Right cardiac atrium (tissue), 5 donors: ENCODE results near the gene NLGN2. TPM values are rescaled to one million over a fixed set of nuclear protein-coding genes. Genes with fewer than 3 reads are reported as not detected.

Experiments used
- ATAC-seq, 2 donors: fragments of 200-7000 bp; cut with Tn5 transposase; one replicate each; pipeline versions ENCODE4 v1.8.0 to v1.9.1; 2020; ENCODE audit warnings: moderate library complexity in 2 of 2, mild to moderate bottlenecking in 1 of 2
- DNase-seq, 3 donors: peaks; one replicate each; pipeline ENCODE4 v3.0.0-alpha.2; 2020
- H3K27ac ChIP-seq: one replicate; pipeline ENCODE4 v1.5.1; 2013; ENCODE audit warnings: mild to moderate bottlenecking, low read length, control low read depth, moderate library complexity
- H3K27me3 ChIP-seq: one replicate; pipeline ENCODE4 v1.6.1; 2013; ENCODE audit not compliant: control insufficient read depth, insufficient read depth
- H3K4me1 ChIP-seq: one replicate; pipeline ENCODE4 v1.6.1; 2013; ENCODE audit warnings: low read length; ENCODE audit not compliant: control insufficient read depth, insufficient read depth
- H3K4me3 ChIP-seq: one replicate; pipeline ENCODE4 v1.5.1; 2013; ENCODE audit warnings: low read length, control low read depth
- H3K9me3 ChIP-seq: one replicate; pipeline ENCODE4 v1.6.1; 2013; ENCODE audit warnings: low read length; ENCODE audit not compliant: control insufficient read depth
- WGBS: extraction: QIAGEN DNeasy Blood & Tissue Kit; methylation state at CpG from one replicate; pipeline ENCODE4 v1.1.7; 2013; 5-methylcytosine and 5-hydroxymethylcytosine counted together
- intact Hi-C, 4 donors: fragments of 100-400 bp; cut with DNase I; formaldehyde crosslinking; loops; one replicate each; pipeline versions ENCODE4 v1.11.0 to v1.14.0; 2022 to 2023
- polyA plus RNA-seq: library from polyadenylated mRNA; stranded (reverse); fragments of 200-250 nt; gene quantifications from one replicate; pipeline ENCODE4 v1.2.3, GENCODE V29; 2013
- total RNA-seq, 4 donors: library from RNA; stranded (reverse); fragmentation: NEBNext Ultra II Directional; extraction: Animal tissue kit (Norgen Biotek cat#: 25700); gene quantifications; one replicate each; pipeline ENCODE4 v1.2.1, GENCODE V29; 2021
- donor health status: healthy with polysubstance abuse.
- donor health status: DM: no; HTN: yes; CAD: no.
- donor health status: DM: no; HTN: no; CAD: no.
- donor health status: DM: no; HTN: yes; CAD: no; lungs with severe emphysema.
- donor health status: DM: yes; HTN: yes; CAD: no.

NLGN2 gene
- total and polyA plus RNA-seq, 5 donors, result 6.9 to 15.7 (median 12.8) TPM

DNA sequence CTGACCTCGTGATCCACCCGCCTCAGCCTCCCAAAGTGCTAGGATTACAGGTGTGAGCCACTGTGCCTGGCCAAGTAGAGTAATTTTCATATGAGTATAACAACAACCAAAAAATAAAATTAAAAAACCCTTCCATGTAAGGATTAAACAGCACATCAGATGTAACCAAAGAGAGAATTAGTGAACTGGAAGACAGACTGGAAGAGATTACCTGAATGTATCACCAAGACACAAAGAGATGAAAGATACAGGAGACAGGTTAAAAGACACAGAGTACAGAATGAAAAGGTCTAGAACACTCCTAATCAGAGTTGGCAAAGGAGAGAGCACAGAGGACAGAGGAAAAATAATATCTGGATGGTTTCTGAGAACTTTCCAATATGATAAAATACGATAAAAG lies 28.5 kb upstream of the NLGN2 start:
- ATAC-seq, result no peak
- H3K4me1 ChIP-seq, result peaks cover 3% of the 10 kb centered on the region
- no peak overlapping the region for H3K4me3 ChIP-seq
- H3K27me3 ChIP-seq, result no peaks in the 10 kb centered on the region
- H3K27ac ChIP-seq, result no peak overlapping the region
- no peaks in the 10 kb centered on the region for H3K9me3 ChIP-seq
- WGBS, result 94% methylated on average over 3 of the region's 3 CpGs
- no peak for DNase-seq
- intact Hi-C loops, result no loop called here

DNA sequence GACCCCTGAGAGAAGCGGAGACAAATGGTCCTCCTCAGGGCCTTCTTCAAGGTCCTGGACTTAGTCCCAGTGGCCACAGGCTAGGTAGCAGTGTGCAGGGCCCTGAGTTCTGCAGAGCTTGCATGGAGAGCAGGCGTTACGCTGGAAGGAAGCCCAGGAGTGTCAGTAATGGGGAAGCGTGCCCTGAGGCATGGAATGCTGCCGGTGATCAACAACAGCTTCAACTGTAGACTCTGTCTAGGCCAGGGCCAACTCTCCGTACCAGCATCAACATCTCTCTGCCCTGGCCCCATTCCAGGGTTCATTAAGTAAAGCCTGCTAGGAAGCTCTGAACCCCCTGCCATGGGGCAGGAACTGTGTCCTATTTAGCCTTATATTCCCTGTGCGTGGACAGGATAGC lies 27.3 kb upstream of the NLGN2 start:
- H3K4me3 ChIP-seq, result peak overlapping the region; percentile 45
- intact Hi-C loops, result no loop called here
- DNase-seq, result peak; percentile 63 to 83 (median 78)
- no peaks in the 10 kb centered on the region for H3K27me3 ChIP-seq
- H3K9me3 ChIP-seq, result no peaks in the 10 kb centered on the region
- ATAC-seq, result peak; percentile 41 to 62
- WGBS, result 21% methylated on average over 7 of the region's 7 CpGs
- H3K4me1 ChIP-seq, result peaks cover 3% of the 10 kb centered on the region
- no peak overlapping the region for H3K27ac ChIP-seq

DNA sequence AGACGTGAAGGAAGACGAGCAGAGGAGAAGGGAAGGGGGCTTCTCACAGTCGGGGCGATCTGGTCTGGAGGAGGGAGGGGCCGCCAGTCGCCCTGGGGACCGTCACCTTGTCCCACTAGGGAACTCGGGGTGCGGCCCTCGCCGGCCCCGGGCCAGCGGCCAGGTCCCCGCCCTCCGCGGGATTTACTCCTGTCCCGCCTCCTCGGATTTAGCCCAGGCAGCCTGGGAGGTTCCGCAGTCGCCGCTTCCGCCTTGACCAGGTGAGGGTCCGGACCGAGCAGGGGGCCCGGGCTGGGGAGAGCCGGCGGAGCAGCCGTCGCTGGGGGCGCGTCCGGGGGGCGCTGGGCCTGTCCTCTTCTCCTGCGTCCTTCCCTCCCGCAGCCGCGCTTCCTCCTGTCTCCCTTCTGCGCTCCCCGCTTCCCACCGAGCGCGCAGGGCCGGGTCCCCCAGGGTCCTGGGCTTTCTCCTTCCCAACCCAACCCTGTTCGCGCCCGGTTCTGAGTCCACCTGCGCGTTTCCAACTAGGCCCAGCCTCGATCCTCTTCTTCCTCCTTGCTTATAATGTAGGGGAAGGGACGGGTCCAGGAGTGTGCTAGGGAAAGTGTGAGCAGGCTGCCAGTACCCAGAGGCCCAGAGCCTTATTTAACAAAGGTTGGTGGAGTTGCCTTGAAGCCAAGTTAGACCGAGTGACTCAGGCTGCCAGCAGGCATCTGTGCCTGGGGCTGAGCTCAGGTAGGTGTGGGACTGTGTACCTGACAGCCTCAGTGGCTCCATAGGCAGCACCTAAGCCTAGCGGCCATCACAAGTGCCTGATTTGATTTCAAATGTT lies 26.6 kb upstream of the NLGN2 start, which contains the start of gene TNK1:
Gene TNK1 (plus strand): TSS at position 235 of the 829 bp plus-strand sequence. CDS start 1,838 bp downstream, outside the sequence.
- Histone ChIP-seq H3K4me1 (peaks cover 3% of the 10 kb centered on the region), H3K27ac (no peak within 1 kb of the TSS), H3K4me3 (peak within 1 kb of the TSS; percentile 45), H3K27me3 (no peaks in the 10 kb centered on the region), H3K9me3 (no peaks in the 10 kb centered on the region)
- peak; percentile 59 to 81 (median 79) for DNase-seq
- ATAC-seq, result peak; percentile 53 to 58
- WGBS, result 3% methylated on average over 51 of the region's 52 CpGs
- intact Hi-C loops, result no loop called here

DNA sequence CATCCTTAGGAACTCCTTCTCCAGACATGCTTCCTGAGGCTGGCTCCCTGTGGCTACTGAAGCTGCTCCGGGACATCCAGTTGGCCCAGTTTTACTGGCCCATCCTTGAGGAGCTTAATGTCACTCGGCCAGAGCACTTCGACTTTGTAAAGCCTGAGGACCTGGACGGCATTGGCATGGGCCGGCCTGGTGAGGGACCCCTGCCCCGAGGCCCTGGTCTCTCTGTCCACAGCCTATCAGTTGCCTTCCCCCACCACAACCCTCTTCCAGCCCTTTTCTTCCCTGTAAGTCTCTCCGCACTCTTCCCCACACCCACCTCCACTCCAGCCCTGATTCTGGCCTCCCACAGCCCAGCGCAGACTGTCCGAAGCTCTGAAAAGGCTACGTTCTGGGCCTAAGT lies 24.7 kb upstream of the NLGN2 start:
- Histone ChIP-seq H3K27me3 (no peaks in the 10 kb centered on the region), H3K27ac (no peak overlapping the region), H3K4me1 (peaks cover 3% of the 10 kb centered on the region), H3K9me3 (no peaks in the 10 kb centered on the region), H3K4me3 (no peak overlapping the region)
- DNase-seq (no peak), ATAC-seq (no peak)
- intact Hi-C loops, result no loop called here
- WGBS, result 88% methylated on average over 10 of the region's 10 CpGs

DNA sequence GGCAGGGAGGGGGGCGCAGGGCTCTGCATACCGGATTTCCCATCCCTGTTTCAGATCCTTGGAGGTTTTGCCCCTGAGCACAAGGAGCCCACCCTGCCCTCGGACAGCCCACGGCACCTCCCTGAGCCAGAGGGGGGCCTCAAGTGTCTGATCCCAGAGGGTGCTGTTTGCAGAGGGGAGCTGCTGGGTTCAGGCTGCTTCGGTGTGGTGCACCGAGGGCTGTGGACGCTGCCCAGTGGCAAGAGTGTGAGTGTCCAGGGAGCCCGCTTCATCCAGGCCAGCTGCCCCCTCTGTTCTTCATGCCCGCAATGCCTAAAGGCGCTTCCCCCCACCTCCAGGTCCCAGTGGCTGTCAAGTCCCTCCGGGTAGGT lies 24.3 kb upstream of the NLGN2 start:
- DNase-seq (no peak), ATAC-seq (peak; percentile 1 to 2)
- intact Hi-C loops, result no loop called here
- 74% methylated on average over 11 of the region's 11 CpGs for WGBS
- peaks cover 3% of the 10 kb centered on the region for H3K4me1 ChIP-seq
- no peaks in the 10 kb centered on the region for H3K9me3 ChIP-seq
- H3K27ac ChIP-seq, result no peak overlapping the region
- no peak overlapping the region for H3K4me3 ChIP-seq
- no peaks in the 10 kb centered on the region for H3K27me3 ChIP-seq

DNA sequence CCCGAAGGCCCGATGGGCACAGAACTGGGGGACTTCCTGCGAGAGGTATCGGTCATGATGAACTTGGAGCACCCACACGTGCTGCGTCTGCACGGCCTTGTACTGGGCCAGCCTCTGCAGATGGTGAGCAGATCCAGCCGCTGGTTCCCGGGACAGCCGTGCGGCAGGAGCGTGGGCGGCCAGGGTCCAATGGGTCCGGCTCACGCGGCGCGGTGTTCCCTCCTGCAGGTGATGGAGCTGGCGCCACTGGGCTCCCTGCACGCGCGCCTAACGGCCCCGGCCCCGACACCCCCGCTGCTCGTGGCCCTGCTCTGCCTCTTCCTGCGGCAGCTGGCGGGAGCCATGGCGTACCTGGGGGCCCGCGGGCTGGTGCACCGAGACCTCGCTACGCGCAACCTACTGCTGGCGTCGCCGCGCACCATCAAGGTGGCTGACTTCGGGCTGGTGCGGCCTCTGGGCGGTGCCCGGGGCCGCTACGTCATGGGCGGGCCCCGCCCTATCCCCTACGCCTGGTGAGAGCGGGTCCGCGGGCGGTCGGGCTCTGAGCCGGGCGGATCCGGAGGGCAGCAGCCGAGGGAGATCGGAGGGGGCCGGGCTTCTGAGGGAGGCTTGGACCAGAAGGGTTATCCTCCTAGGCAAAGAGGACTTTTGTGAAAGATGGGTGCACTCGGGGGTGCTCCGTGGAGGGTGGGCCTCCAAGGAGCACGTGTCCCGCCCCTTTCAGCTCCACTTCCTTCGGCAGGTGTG lies 23.7 kb upstream of the NLGN2 start:
- H3K27ac ChIP-seq, result no peak overlapping the region
- intact Hi-C loops, result no loop called here
- peaks cover 3% of the 10 kb centered on the region for H3K4me1 ChIP-seq
- H3K27me3 ChIP-seq, result no peaks in the 10 kb centered on the region
- H3K4me3 ChIP-seq, result peak overlapping the region; percentile 16
- 6% methylated on average over 65 of the region's 65 CpGs for WGBS
- no peaks in the 10 kb centered on the region for H3K9me3 ChIP-seq
- DNase-seq (peak; percentile 61 to 82 (median 81)), ATAC-seq (peak; percentile 77 to 81)

DNA sequence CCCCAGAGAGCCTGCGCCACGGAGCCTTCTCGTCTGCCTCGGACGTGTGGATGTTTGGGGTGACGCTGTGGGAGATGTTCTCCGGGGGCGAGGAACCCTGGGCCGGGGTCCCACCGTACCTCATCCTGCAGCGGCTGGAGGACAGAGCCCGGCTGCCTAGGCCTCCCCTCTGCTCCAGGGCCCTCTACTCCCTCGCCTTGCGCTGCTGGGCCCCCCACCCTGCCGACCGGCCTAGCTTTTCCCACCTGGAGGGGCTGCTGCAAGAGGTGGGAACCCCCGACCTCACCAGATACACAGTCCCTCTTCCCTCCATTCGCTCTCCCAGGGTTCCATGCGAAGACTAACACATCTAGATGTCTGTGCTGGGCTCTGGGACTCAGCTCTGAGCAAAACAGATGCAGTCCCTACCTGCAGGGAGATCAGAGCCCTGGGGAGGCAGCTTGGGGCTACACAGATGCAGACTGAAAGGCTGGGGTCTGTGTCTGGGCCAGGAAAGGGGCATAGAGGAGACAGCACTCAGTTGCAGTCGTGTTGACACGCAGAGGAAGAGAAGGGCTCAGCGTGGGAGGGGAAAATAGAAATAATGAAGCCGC lies 23.1 kb upstream of the NLGN2 start:
- DNase-seq (no peak), ATAC-seq (peak in 1 of 2 donors; percentile 1)
- intact Hi-C loops, result no loop called here
- Histone ChIP-seq H3K27ac (no peak overlapping the region), H3K4me1 (peaks cover 3% of the 10 kb centered on the region), H3K4me3 (peak overlapping the region; percentile 16), H3K9me3 (no peaks in the 10 kb centered on the region), H3K27me3 (no peaks in the 10 kb centered on the region)
- 41% methylated on average over 23 of the region's 23 CpGs for WGBS

DNA sequence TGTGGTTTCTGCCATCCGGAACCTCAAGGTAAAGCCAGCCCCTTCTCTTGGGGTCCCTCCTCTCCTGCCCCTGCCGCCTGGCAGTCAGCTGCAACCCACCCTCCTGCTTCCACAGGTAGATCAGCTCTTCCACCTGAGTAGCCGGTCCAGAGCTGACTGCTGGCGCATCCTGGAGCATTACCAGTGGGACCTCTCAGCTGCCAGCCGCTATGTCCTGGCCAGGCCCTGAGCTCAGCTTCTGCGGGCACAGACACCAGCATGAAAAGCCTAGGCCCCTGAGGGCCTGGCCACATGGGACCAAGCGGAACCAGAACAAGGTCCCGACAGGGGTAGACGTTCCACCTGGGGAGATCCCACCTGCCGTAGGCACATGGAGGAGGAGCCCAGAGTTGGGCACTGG lies 18.8 kb upstream of the NLGN2 start:
- H3K27ac ChIP-seq, result no peak overlapping the region
- ATAC-seq (no peak), DNase-seq (peak in 1 of 3 donors; percentile 34)
- no peaks in the 10 kb centered on the region for H3K4me1 ChIP-seq
- no peaks in the 10 kb centered on the region for H3K9me3 ChIP-seq
- no peak overlapping the region for H3K4me3 ChIP-seq
- intact Hi-C loops, result no loop called here
- WGBS, result 96% methylated on average over 10 of the region's 10 CpGs
- H3K27me3 ChIP-seq, result no peaks in the 10 kb centered on the region

DNA sequence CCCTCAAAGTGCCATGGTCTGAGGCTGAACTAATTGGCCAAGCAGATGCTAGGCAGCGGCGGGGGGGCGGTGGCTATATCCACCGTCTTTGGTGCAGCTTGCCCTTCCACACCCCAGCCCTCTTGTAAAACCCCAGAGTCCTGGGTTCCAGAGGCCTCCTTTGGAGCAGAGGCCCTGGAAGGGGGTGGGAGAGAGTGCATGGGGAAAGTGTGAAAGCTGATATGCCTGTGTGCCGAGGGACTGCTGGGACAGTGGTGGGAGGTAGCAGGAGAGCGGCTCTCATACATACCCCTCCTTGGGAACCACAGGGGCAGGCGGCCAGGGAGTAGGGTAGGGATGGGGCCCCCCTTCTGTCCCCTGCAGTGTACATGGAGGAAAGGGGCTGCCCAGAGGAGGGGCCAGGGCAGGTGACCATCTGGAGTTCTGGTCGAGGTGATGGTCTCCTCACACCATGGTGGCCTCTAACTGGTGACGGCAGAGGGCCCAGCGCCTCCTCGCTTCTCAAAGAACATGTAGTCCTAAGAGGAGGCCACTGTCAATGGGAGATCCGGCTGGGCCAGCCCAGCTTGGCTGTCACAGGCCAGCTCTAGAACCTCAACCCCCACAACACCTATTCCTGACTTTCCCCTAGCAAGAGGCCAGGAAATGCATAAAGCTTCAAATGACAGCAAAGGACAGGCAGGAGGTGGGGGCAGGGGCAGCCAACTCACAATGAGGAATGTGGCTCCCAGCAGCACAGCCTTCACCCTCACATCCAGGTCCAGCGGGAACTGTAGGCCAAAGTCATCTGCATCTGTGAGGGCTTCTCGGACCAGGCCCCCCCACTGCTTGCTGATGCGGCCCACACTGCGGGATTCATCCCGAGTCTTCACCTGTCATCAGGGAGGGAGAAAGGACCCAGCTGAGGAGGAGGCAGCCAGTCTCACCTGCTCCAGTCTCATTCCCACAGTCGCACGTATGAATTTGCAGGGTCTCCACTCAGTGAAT lies 17.4 kb upstream of the NLGN2 start:
- DNase-seq (peak in 1 of 3 donors; percentile 44), ATAC-seq (no peak)
- no peaks in the 10 kb centered on the region for H3K4me1 ChIP-seq
- no peak overlapping the region for H3K27ac ChIP-seq
- 85% methylated on average over 19 of the region's 19 CpGs for WGBS
- intact Hi-C loops, result loop anchor here in 1 of 4 donors (5.0 kb wide), 1 partner anchor 97 kb away; no protein-coding TSS in a partner anchor
- no peak overlapping the region for H3K4me3 ChIP-seq
- no peaks in the 10 kb centered on the region for H3K9me3 ChIP-seq
- no peaks in the 10 kb centered on the region for H3K27me3 ChIP-seq

DNA sequence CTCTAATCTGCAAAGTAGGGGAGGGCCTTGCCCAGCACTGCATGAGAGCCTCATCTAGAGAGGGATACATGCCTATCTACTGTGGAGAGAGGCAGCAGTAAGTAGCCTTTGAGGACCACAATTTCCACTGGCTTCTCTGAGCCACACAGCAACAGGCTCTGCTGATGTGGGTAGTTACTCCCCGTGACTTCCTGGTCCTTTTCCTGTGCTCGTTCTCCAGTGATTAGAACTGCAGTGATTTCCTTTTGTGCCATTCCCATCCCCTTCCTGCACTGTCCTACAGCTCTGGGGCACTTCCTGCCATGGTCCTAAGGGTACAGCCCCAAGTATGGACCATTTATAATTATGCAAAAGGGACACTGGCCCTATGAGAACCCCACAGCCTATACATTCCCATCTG lies 16.3 kb upstream of the NLGN2 start:
- intact Hi-C loops, result loop anchor here in 1 of 4 donors (5.0 kb wide), 1 partner anchor 96 kb away; no protein-coding TSS in a partner anchor
- WGBS, result 50% methylated on average over 2 of the region's 2 CpGs
- H3K9me3 ChIP-seq, result no peaks in the 10 kb centered on the region
- no peaks in the 10 kb centered on the region for H3K27me3 ChIP-seq
- no peak overlapping the region for H3K4me3 ChIP-seq
- H3K27ac ChIP-seq, result no peak overlapping the region
- H3K4me1 ChIP-seq, result no peaks in the 10 kb centered on the region
- peak in 1 of 3 donors; percentile 6 for DNase-seq
- ATAC-seq, result no peak
